AG04450 (cell line): ENCODE measurements around the gene DPP10. TPM values are rescaled to one million over a fixed set of nuclear protein-coding genes. Genes with fewer than 3 reads are reported as not detected.

Experiments
- CTCF ChIA-PET: fragments of 300-600, 350-600 bp; formaldehyde crosslinking; extraction: SDS; loops from one replicate; lab custom pipeline; 2022; ENCODE audit warnings: antibody characterized with exemption, inconsistent platforms; lab: Charles Lee
- POLR2A ChIA-PET: fragments of 350-600 bp; formaldehyde crosslinking; extraction: SDS; loops from one replicate; lab custom pipeline; 2021; ENCODE audit warnings: antibody characterized with exemption, inconsistent platforms; lab: Yijun Ruan, JAX
- DNase-seq: peaks from one replicate; pipeline ENCODE4 v3.0.0-alpha.2; 2011; ENCODE audit warnings: low read depth, low spot score
- H3K27ac ChIP-seq: one replicate; pipeline ENCODE4 v1.5.1; 2012; ENCODE audit warnings: low read depth, low read length, control low read depth
- H3K27me3 ChIP-seq: one replicate; pipeline ENCODE4 v1.6.0; 2012; ENCODE audit warnings: low read length; ENCODE audit not compliant: control insufficient read depth, insufficient read depth
- H3K4me3 ChIP-seq: 2 replicates; pipeline ENCODE4 v1.5.1; 2011; ENCODE audit warnings: mild to moderate bottlenecking, low read depth, low read length, control low read depth
- H3K9me3 ChIP-seq: 2 replicates; pipeline ENCODE4 v1.5.1; 2012; ENCODE audit warnings: low read length; ENCODE audit not compliant: control insufficient read depth, insufficient read depth
- polyA plus RNA-seq: library from polyadenylated mRNA; depleted of rRNA; stranded (reverse); fragments of >200 nt; gene quantifications from 2 replicates; pipeline ENCODE4 v1.2.3, GENCODE V29; 2011
- TF ChIP-seq, protein P1 (sequence below): IDR thresholded peaks from 2 replicates; pipeline ENCODE4 v1.5.1; 2011; ENCODE audit warnings: low read depth, low read length, control low read depth, inconsistent platforms

The DPP10 gene
- polyA plus RNA-seq, 1 experiment: not detected

DNA sequence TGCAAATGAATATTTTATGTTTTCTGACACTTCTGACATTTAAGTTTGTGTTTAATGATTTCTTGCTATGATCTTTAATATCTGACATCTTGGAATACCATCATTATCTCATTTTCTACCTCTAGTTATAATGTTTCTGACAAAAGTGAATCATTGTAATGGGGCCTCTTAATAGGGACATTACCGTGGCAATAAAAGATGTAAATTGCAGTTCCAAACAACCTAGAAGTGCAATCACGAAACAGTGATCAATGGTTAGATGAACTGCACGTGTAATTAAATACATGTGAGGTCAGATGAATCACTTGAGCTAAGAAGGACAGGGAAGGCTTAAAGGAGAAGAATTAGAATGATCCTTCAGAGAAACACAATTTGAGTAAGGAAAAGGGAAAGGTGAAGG is 1078.3 kb downstream of the DPP10 start:
- Histone ChIP-seq H3K27ac (no peak overlapping the region), H3K27me3 (no peaks in the 10 kb centered on the region), H3K4me3 (no peak overlapping the region), H3K9me3 (peaks cover 11% of the 10 kb centered on the region)
- TF ChIP-seq, protein P1, sequence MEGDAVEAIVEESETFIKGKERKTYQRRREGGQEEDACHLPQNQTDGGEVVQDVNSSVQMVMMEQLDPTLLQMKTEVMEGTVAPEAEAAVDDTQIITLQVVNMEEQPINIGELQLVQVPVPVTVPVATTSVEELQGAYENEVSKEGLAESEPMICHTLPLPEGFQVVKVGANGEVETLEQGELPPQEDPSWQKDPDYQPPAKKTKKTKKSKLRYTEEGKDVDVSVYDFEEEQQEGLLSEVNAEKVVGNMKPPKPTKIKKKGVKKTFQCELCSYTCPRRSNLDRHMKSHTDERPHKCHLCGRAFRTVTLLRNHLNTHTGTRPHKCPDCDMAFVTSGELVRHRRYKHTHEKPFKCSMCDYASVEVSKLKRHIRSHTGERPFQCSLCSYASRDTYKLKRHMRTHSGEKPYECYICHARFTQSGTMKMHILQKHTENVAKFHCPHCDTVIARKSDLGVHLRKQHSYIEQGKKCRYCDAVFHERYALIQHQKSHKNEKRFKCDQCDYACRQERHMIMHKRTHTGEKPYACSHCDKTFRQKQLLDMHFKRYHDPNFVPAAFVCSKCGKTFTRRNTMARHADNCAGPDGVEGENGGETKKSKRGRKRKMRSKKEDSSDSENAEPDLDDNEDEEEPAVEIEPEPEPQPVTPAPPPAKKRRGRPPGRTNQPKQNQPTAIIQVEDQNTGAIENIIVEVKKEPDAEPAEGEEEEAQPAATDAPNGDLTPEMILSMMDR: no peak
- POLR2A ChIA-PET: no interaction called here
- DNase-seq: no peak
- CTCF ChIA-PET: no interaction called here

GRCh38 chr2:115524452-115524851 is 1082.0 kb downstream of the DPP10 start:
- CTCF ChIA-PET: no interaction called here
- Histone ChIP-seq H3K27ac (no peak overlapping the region), H3K27me3 (no peaks in the 10 kb centered on the region), H3K4me3 (no peak overlapping the region), H3K9me3 (peaks cover 16% of the 10 kb centered on the region)
- DNase-seq: no peak
- TF ChIP-seq, protein P1: no peak
- POLR2A ChIA-PET: no interaction called here

DNA sequence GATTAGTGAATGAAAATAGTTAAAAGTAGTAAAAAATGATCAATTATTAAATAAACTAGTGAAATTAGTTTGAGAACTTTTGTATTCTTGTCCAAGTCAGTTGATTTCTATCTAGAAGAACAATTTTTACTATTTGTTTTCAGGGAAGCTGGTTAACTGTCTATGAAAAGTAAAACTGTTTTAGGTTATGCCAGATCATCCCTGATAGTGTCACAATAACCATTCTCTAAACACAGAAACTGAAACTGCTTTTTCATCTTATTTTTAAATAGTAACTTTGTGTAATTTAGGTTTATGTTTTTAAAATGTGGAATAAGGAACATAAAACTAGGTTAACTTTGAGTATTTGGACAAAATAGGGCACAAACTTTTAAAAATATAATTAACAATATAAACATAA is 1087.2 kb downstream of the DPP10 start:
- no peaks in the 10 kb centered on the region for H3K27me3 ChIP-seq
- H3K4me3 ChIP-seq: no peak overlapping the region
- H3K27ac ChIP-seq: no peak overlapping the region
- POLR2A ChIA-PET: no interaction called here
- H3K9me3 ChIP-seq: peaks cover 5% of the 10 kb centered on the region; the same call in 1 of the 2 replicates
- CTCF ChIA-PET: no interaction called here
- TF ChIP-seq, protein P1: no peak
- no peak for DNase-seq

- no peak overlapping the region for H3K27ac ChIP-seq
- POLR2A ChIA-PET: no interaction called here
- DNase-seq: no peak
- H3K9me3 ChIP-seq: peaks cover 6% of the 10 kb centered on the region; the same call in 1 of the 2 replicates
- CTCF ChIA-PET: no interaction called here
- no peak overlapping the region for H3K4me3 ChIP-seq
- TF ChIP-seq, protein P1: no peak
- H3K27me3 ChIP-seq: no peaks in the 10 kb centered on the region
These were observed 1090.6 kb downstream of the DPP10 start for GRCh38 chr2:115533081-115533480.

DNA sequence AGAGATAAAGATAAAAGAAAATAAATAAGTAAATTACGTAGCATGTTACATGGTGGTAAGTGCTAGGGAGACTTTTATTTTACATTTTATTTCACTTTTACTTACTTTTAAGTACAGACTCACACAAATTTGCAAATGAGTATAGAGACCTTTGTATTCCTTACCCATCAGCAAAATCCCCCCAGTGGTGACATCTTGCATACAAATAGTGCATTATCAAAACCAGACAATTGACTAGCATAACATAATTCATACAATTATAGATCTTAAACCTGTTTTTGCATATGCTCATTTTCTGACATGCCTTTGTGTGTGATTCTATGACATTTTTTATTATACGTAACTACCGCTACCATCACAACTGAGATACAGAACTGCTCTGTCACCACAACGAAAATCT is 1099.4 kb downstream of the DPP10 start:
- DNase-seq: no peak
- Histone ChIP-seq H3K9me3 (peaks cover 4% of the 10 kb centered on the region; the same call in 1 of the 2 replicates), H3K27ac (no peak overlapping the region), H3K4me3 (no peak overlapping the region), H3K27me3 (no peaks in the 10 kb centered on the region)
- ChIA-PET POLR2A (no interaction called here), CTCF (no interaction called here)
- TF ChIP-seq, protein P1: no peak
